Naive thymus-derived CD8-positive, alpha-beta T cell (primary cell): ENCODE measurements around the gene TRIM39. TPM values are rescaled to one million over a fixed set of nuclear protein-coding genes. Genes with fewer than 3 reads are reported as not detected.
"Not testable (repeated sequence)": the region's sequence is repeated elsewhere in the genome, so short reads cannot be mapped to it uniquely, and the experiment has no call there.

Experiments
- ATAC-seq, 2 donors: fragments of 150-1000 bp; cut with Tn5 transposase in 1 of 2; sonication (Bioruptor Pico), chemical (Tn5 transposase) in 1 of 2; 1 replicate in 1 of 2; 2 replicates in 1 of 2; pipeline ENCODE4 v1.10.0; 2021; ENCODE audit warnings: mild to moderate bottlenecking in 2 of 2, moderate library complexity in 2 of 2
- POLR2A ChIA-PET: fragments of 350-600 bp; sonication (Branson Sonifier 250); formaldehyde crosslinking; loops from one replicate; lab custom pipeline; 2021; ENCODE audit warnings: antibody characterized with exemption; lab: Charles Lee
- DNase-seq, 10 donors: peaks; one replicate each; pipeline versions ENCODE4 v3.0.0 to v3.0.0-alpha.2; 2020 to 2022
- H3K27ac Mint-ChIP-seq, 10 donors: one replicate each; pipeline ENCODE4 v1.8.0; 2020 to 2022; ENCODE audit warnings: mild to moderate bottlenecking in 10 of 10, mixed read lengths in 10 of 10, moderate library complexity in 4 of 10, inconsistent platforms in 1 of 10
- H3K27me3 Mint-ChIP-seq, 5 donors: one replicate each; pipeline ENCODE4 v1.8.0; 2021 to 2022; ENCODE audit warnings: mixed read lengths in 5 of 5
- H3K36me3 Mint-ChIP-seq, 3 donors: one replicate each; pipeline ENCODE4 v1.8.0; 2020 to 2022; ENCODE audit warnings: mixed read lengths in 3 of 3, mild to moderate bottlenecking in 2 of 3, inconsistent platforms in 1 of 3
- H3K4me1 Mint-ChIP-seq, 4 donors: one replicate each; pipeline ENCODE4 v1.8.0; 2021 to 2022; ENCODE audit warnings: mixed read lengths in 4 of 4
- H3K4me3 Mint-ChIP-seq, 10 donors: one replicate each; pipeline ENCODE4 v1.8.0; 2020 to 2022; ENCODE audit warnings: mild to moderate bottlenecking in 10 of 10, mixed read lengths in 10 of 10, moderate library complexity in 6 of 10, inconsistent platforms in 1 of 10
- H3K9me3 Mint-ChIP-seq, 9 donors: one replicate each; pipeline ENCODE4 v1.8.0; 2020 to 2022; ENCODE audit warnings: mixed read lengths in 9 of 9, mild to moderate bottlenecking in 3 of 9, inconsistent platforms in 1 of 9, moderate library complexity in 1 of 9
- polyA plus RNA-seq, 3 donors: library from polyadenylated mRNA; unstranded; fragments of 300-500 nt; fragmentation: Illumina TruSeq; gene quantifications; one replicate each; pipeline ENCODE4 v1.2.3, GENCODE V29; 2021
- total RNA-seq, 8 experiments: library from RNA in 2 of 8; stranded (reverse) in 2 of 8; gene quantifications; one replicate each; pipeline ENCODE4 v1.2.3 and lab custom pipeline; 2021 to 2026

Gene TRIM39
- total RNA-seq (10 to 100 TPM; 22.1 to 23.1 TPM), polyA plus RNA-seq (10 to 100 TPM in 2 of 3 donors, 1 to 10 TPM in 1; 6.6 to 15.4 (median 12.7) TPM), total RNA-seq (lab: John Stamatoyannopoulos, UW) (23.2 to 87.2 (median 35.1) reads per million in 6 experiments)

DNA sequence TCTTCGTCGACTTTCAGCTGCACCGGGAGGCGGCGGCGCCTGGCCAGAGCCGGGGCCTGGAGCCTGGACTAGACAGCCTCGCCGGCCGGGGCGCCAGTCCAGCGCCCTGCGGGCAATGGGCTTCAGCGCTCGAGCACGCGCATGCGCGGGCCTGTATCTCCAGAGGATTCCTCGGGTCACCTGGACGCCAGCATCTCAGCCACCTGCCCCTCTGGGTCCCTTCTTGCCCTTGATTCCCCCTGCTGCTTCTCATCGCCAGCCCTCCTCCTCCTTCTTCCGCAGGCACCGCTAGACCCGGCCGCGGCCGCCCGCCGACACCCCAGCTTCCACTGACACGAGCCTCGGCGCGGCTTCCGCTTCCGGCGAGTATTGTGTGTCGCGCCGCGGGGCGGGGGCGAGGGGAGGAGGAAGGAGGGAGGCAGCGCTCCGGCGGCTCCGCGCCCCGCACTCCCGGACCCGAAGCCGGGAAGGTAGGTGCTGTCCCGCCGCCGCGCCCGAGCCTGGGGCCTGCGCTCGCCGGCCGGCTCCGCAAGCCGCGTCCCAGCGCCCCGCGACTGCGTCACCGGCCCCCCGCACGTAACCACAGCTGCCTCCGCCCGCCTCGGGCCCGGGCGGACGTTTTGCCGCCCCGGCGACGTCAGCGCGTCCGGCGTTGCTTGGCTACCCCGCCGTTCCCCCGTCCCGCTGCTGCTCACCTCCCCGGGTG, at the start of gene TRIM39:
Gene TRIM39, plus strand, starts transcription at position 402 of the 706 bp plus-strand sequence. CDS start 2,391 bp downstream, outside the sequence.
- peak; percentile 82 to 94 (median 92) for DNase-seq
- Mint-ChIP-seq H3K9me3 (no peaks in the 10 kb centered on the region), H3K4me1 (peaks cover 38 to 64% (median 56%) of the 10 kb centered on the region in 4 donors), H3K27ac (peak within 1 kb of the TSS; percentile 93 to 100 (median 99)), H3K36me3 (peaks cover 0 to 33% (median 5%) of the 10 kb centered on the region in 3 donors), H3K27me3 (no peaks in the 10 kb centered on the region), H3K4me3 (peak within 1 kb of the TSS; percentile 87 to 99 (median 98))
- peak; percentile 68 to 72 for ATAC-seq
- POLR2A ChIA-PET = interaction anchor here (0.6 to 4.1 kb wide), 17 partner anchors 10 to 1590 kb away, joined by 3 to 36 read pairs (median 4); partner anchors contain the start of genes GTF2H4, MRPS18B, POLR1H and PPP1R11

DNA sequence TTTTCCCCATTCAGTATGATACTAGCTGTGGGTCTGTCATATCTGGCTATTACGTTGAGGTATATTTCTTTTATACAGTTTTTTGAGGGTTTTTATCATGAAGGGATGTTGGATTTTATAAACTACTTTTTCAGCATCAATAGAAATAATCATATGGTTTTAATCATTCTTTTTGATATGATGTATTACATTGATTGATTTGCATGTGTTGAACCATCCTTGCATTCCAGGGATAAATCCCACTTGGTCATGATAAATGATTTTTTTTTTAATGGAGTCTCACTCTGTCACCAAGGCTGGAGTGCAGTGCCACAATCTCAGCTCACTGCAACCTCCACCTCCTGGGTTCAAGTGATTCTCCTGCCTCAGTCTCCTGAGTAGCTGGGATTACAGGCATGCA, 45.7 kb upstream of the TRIM39 start:
- DNase-seq, H3K4me1 Mint-ChIP-seq, H3K27ac Mint-ChIP-seq, ATAC-seq, POLR2A ChIA-PET, H3K4me3 Mint-ChIP-seq, H3K27me3 Mint-ChIP-seq: not testable (repeated sequence)
- Mint-ChIP-seq H3K9me3 (peaks cover 27 to 99% (median 52%) of the 10 kb centered on the region in 9 donors), H3K36me3 (peaks cover 9 to 41% (median 37%) of the 10 kb centered on the region in 3 donors)

DNA sequence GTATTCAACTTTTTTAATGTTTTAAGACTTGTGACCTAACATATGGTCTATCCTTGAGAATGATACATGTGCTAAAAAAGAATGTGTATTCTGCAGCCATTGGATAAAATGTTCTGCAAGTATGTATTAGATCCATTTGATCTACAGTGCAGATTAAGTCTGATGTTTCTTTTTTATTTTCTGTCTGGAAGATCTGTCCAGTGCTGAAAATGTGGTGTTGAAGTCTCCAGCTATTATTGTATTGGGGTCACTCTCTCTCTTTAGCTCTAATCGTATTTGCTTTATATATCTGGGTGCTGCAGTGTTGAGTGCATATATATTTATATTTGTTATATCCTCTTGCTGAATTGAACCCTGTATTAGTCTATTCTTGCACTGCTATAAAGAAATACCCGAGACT, 44.2 kb upstream of the TRIM39 start:
- Mint-ChIP-seq H3K4me3 (no peak overlapping the region), H3K36me3 (peaks cover 11 to 48% (median 40%) of the 10 kb centered on the region in 3 donors), H3K27ac (no peak overlapping the region), H3K4me1 (no peaks in the 10 kb centered on the region), H3K9me3 (peaks cover 27 to 97% (median 58%) of the 10 kb centered on the region in 9 donors), H3K27me3 (peaks cover 0 to 4% (median 0%) of the 10 kb centered on the region in 5 donors)
- no peak for ATAC-seq
- DNase-seq = no peak
- POLR2A ChIA-PET = no interaction called here

- H3K27ac Mint-ChIP-seq = peak overlapping the region in 1 of 10 donors; percentile 40
- peaks cover 0 to 4% (median 0%) of the 10 kb centered on the region in 5 donors for H3K27me3 Mint-ChIP-seq
- POLR2A ChIA-PET = no interaction called here
- DNase-seq (no peak), ATAC-seq (no peak)
- no peak overlapping the region for H3K4me3 Mint-ChIP-seq
- peaks cover 18 to 56% (median 48%) of the 10 kb centered on the region in 3 donors for H3K36me3 Mint-ChIP-seq
- no peaks in the 10 kb centered on the region for H3K4me1 Mint-ChIP-seq
- H3K9me3 Mint-ChIP-seq = peaks cover 25 to 97% (median 61%) of the 10 kb centered on the region in 9 donors
These were observed 43.0 kb upstream of the TRIM39 start for GRCh38 chr6:30283761-30284160.

GRCh38 chr6:30287139-30287538, 39.6 kb upstream of the TRIM39 start:
- DNase-seq = no peak
- POLR2A ChIA-PET = no interaction called here
- H3K36me3 Mint-ChIP-seq = peaks cover 47 to 70% (median 60%) of the 10 kb centered on the region in 3 donors

GRCh38 chr6:30295837-30296236, 30.9 kb upstream of the TRIM39 start:
- POLR2A ChIA-PET = no interaction called here
- peaks cover 3 to 57% (median 38%) of the 10 kb centered on the region in 3 donors for H3K36me3 Mint-ChIP-seq
- H3K4me3 Mint-ChIP-seq = no peak overlapping the region
- ATAC-seq (no peak), DNase-seq (no peak)
- H3K4me1 Mint-ChIP-seq = peaks cover 0 to 3% (median under 1%) of the 10 kb centered on the region in 4 donors
- H3K9me3 Mint-ChIP-seq = peaks cover 0 to 6% (median 0%) of the 10 kb centered on the region in 9 donors
- peak overlapping the region in 2 of 10 donors; percentile 15 to 46 for H3K27ac Mint-ChIP-seq
- no peaks in the 10 kb centered on the region for H3K27me3 Mint-ChIP-seq

More at GRCh38 chr6:30287139-30287538, 39.6 kb upstream of the TRIM39 start:
- H3K4me1 Mint-ChIP-seq = peaks cover 0 to 4% (median 0%) of the 10 kb centered on the region in 4 donors
- H3K9me3 Mint-ChIP-seq = peaks cover 23 to 76% (median 64%) of the 10 kb centered on the region in 9 donors
- peaks cover 0 to 4% (median 0%) of the 10 kb centered on the region in 5 donors for H3K27me3 Mint-ChIP-seq
- ATAC-seq = no peak
- H3K27ac Mint-ChIP-seq = no peak overlapping the region
- H3K4me3 Mint-ChIP-seq = no peak overlapping the region

- H3K9me3 Mint-ChIP-seq = peaks cover 0 to 6% (median 0%) of the 10 kb centered on the region in 9 donors
- H3K27ac Mint-ChIP-seq = peak overlapping the region in 3 of 10 donors; percentile 18 to 65 (median 58)
- peaks cover 23 to 48% (median 37%) of the 10 kb centered on the region in 4 donors for H3K4me1 Mint-ChIP-seq
- no peaks in the 10 kb centered on the region for H3K27me3 Mint-ChIP-seq
- H3K36me3 Mint-ChIP-seq = peaks cover 14 to 49% (median 43%) of the 10 kb centered on the region in 3 donors
- peak overlapping the region in 1 of 10 donors; percentile 21 for H3K4me3 Mint-ChIP-seq
- POLR2A ChIA-PET = no interaction called here
- DNase-seq = no peak
- peak; percentile 22 to 52 for ATAC-seq
These were observed 22.7 kb upstream of the TRIM39 start for GRCh38 chr6:30304002-30304401.

DNA sequence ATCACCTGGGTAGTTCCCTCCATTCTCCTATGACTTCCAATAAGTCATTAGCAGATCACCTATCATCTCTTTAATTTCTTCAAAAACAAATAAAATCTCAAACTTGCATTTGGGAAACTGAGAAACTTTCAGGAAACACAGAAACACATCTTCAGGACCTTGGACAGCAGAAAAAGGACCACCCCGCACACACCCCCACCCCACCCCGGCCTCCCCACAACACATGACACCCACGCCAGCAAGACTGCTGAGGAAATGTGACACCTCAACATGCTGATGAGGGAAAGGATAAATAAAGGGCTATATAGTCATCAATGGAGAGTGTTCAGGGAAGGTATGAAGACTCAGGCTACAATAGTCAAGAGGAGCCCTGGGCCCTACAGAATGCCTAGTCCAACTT, 15.6 kb upstream of the TRIM39 start:
- Mint-ChIP-seq H3K27ac (no peak overlapping the region), H3K27me3 (no peaks in the 10 kb centered on the region), H3K36me3 (peaks cover 9 to 73% (median 26%) of the 10 kb centered on the region in 3 donors), H3K9me3 (no peaks in the 10 kb centered on the region), H3K4me3 (no peak overlapping the region), H3K4me1 (peaks cover 23 to 66% (median 48%) of the 10 kb centered on the region in 4 donors)
- DNase-seq (no peak), ATAC-seq (no peak)
- POLR2A ChIA-PET = no interaction called here

- no peak overlapping the region for H3K4me3 Mint-ChIP-seq
- peaks cover 20 to 67% (median 48%) of the 10 kb centered on the region in 4 donors for H3K4me1 Mint-ChIP-seq
- H3K27me3 Mint-ChIP-seq = no peaks in the 10 kb centered on the region
- POLR2A ChIA-PET = interaction anchor here (1.0 kb wide), 1 partner anchor 14 kb away, joined by 3 read pairs; the partner anchor contains the start of gene TRIM39
- ATAC-seq (no peak), DNase-seq (no peak)
- H3K9me3 Mint-ChIP-seq = no peaks in the 10 kb centered on the region
- H3K27ac Mint-ChIP-seq = no peak overlapping the region
- peaks cover 9 to 78% (median 30%) of the 10 kb centered on the region in 3 donors for H3K36me3 Mint-ChIP-seq
These were observed 15.1 kb upstream of the TRIM39 start for GRCh38 chr6:30311671-30312070.

GRCh38 chr6:30312266-30312665, 14.5 kb upstream of the TRIM39 start:
- no peak overlapping the region for H3K27ac Mint-ChIP-seq
- no peaks in the 10 kb centered on the region for H3K9me3 Mint-ChIP-seq
- ATAC-seq = no peak
- no peak for DNase-seq
- no peak overlapping the region for H3K4me3 Mint-ChIP-seq
- H3K27me3 Mint-ChIP-seq = peaks cover 0 to under 1% (median 0%) of the 10 kb centered on the region in 5 donors
- H3K4me1 Mint-ChIP-seq = peaks cover 16 to 63% (median 48%) of the 10 kb centered on the region in 4 donors
- POLR2A ChIA-PET = interaction anchor here (0.6 to 1.0 kb wide), 2 partner anchors 14 to 558 kb away, joined by 3 read pairs; partner anchors contain the start of gene TRIM39
- peaks cover 9 to 74% (median 29%) of the 10 kb centered on the region in 3 donors for H3K36me3 Mint-ChIP-seq

GRCh38 chr6:30312676-30313321, 13.9 kb upstream of the TRIM39 start:
- Mint-ChIP-seq H3K27me3 (peaks cover 0 to 2% (median 0%) of the 10 kb centered on the region in 5 donors), H3K9me3 (no peaks in the 10 kb centered on the region), H3K4me3 (no peak overlapping the region), H3K36me3 (peaks cover 9 to 74% (median 27%) of the 10 kb centered on the region in 3 donors), H3K27ac (no peak overlapping the region), H3K4me1 (peaks cover 21 to 65% (median 52%) of the 10 kb centered on the region in 4 donors)
- POLR2A ChIA-PET = interaction anchor here (0.6 to 1.0 kb wide), 2 partner anchors 13 to 559 kb away, joined by 3 read pairs; partner anchors contain the start of gene TRIM39
- no peak for ATAC-seq
- DNase-seq = no peak

GRCh38 chr6:30315156-30315555, 11.6 kb upstream of the TRIM39 start:
- DNase-seq = no peak
- POLR2A ChIA-PET = interaction anchor here (1.2 to 3.0 kb wide), 2 partner anchors 8 to 11 kb away, joined by 3 to 12 read pairs; partner anchors contain the start of gene TRIM39
- no peak overlapping the region for H3K27ac Mint-ChIP-seq
- no peak overlapping the region for H3K4me3 Mint-ChIP-seq
- no peaks in the 10 kb centered on the region for H3K9me3 Mint-ChIP-seq
- peaks cover 3 to 69% (median 26%) of the 10 kb centered on the region in 3 donors for H3K36me3 Mint-ChIP-seq
- peaks cover 0 to 2% (median 0%) of the 10 kb centered on the region in 5 donors for H3K27me3 Mint-ChIP-seq
- no peak for ATAC-seq
- H3K4me1 Mint-ChIP-seq = peaks cover 24 to 69% (median 61%) of the 10 kb centered on the region in 4 donors
